Measurements from ENCODE around the gene LIAS. TPM values are rescaled to one million over a fixed set of nuclear protein-coding genes. Genes with fewer than 3 reads are reported as not detected.
A peak's percentile ranks its signal among the peaks of the same experiment; 100 is the strongest.

LIAS gene
- total RNA-seq, 4 donors from 2014 or later: 8.9 to 21.4 (median 19.0) TPM

DNA sequence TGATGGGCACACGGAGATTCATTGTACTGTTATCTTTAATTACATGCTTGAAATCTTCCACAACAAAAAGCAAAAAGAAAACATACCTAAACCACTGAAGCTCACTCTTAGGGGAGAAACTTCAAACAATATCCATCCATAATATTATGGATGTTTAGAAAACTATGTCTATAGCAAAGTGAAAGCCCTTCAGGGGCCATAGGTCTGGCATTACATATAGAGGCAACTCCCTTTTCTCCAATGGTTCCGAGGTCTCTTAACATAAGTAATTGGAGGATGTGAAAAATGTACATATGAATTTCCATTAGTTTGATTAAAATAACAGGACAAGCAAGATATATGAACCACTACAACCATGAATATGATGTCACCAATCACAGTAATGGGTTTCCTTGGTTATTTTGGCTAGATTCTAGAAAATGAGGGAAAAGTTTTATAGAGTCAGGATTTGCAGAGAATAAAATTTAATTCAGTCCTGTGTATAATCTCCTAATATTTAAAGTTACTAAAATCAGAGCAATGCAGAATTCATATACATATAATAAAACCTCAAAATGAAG, 57.6 kb downstream of the LIAS start:
- H3K27ac ChIP-seq: no peak overlapping the region
- 86% methylated on average over 2 of the region's 2 CpGs for WGBS
- no peak for DNase-seq (ENCODE audit: low spot score in 2 of 2)
- peaks cover 32% of the 10 kb centered on the region for H3K36me3 ChIP-seq
- TF ChIP-seq POLR2AphosphoS5 (IDR thresholded peaks at IDR 0.05): no peak
- TF ChIP-seq, protein P1, sequence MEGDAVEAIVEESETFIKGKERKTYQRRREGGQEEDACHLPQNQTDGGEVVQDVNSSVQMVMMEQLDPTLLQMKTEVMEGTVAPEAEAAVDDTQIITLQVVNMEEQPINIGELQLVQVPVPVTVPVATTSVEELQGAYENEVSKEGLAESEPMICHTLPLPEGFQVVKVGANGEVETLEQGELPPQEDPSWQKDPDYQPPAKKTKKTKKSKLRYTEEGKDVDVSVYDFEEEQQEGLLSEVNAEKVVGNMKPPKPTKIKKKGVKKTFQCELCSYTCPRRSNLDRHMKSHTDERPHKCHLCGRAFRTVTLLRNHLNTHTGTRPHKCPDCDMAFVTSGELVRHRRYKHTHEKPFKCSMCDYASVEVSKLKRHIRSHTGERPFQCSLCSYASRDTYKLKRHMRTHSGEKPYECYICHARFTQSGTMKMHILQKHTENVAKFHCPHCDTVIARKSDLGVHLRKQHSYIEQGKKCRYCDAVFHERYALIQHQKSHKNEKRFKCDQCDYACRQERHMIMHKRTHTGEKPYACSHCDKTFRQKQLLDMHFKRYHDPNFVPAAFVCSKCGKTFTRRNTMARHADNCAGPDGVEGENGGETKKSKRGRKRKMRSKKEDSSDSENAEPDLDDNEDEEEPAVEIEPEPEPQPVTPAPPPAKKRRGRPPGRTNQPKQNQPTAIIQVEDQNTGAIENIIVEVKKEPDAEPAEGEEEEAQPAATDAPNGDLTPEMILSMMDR (IDR thresholded peaks at IDR 0.05): no peak
- TF ChIP-seq EP300 (IDR thresholded peaks at IDR 0.05): no peak
- TF ChIP-seq POLR2A (IDR thresholded peaks at IDR 0.05): no peak
- peaks cover 2% of the 10 kb centered on the region for H3K4me1 ChIP-seq
- no peaks in the 10 kb centered on the region for H3K27me3 ChIP-seq
- no peak overlapping the region for H3K4me3 ChIP-seq
- no peaks in the 10 kb centered on the region for H3K9me3 ChIP-seq

DNA sequence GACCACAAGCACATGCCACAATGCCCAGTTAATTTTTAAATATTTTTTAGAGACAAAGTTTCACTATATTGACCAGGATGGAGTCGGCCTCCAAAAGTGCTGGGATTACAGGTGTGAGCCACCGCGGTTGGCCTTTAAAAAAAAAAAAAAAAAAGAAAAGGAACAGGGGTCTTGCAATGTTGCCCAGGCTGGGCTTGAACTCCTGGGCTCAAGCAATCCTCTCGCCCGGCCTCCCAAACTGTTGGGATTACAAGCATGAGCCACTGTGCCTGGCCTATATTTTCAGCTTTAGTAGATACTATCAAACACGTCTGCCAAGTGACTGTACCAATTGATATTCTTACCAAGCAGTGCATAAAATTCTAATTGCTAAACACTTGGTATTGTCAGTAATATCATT, 59.6 kb downstream of the LIAS start:
- 88% methylated on average over 6 of the region's 6 CpGs for WGBS
- Histone ChIP-seq H3K27ac (no peak overlapping the region), H3K27me3 (no peaks in the 10 kb centered on the region), H3K9me3 (no peaks in the 10 kb centered on the region), H3K4me3 (no peak overlapping the region), H3K4me1 (peaks cover 8% of the 10 kb centered on the region), H3K36me3 (peaks cover 17% of the 10 kb centered on the region)
- no peak for DNase-seq (ENCODE audit: low spot score in 2 of 2)
- TF ChIP-seq, protein P1 (IDR thresholded peaks at IDR 0.05): no peak
- TF ChIP-seq POLR2AphosphoS5 (IDR thresholded peaks at IDR 0.05) (no peak), POLR2A (IDR thresholded peaks at IDR 0.05) (no peak), EP300 (IDR thresholded peaks at IDR 0.05) (no peak)

DNA sequence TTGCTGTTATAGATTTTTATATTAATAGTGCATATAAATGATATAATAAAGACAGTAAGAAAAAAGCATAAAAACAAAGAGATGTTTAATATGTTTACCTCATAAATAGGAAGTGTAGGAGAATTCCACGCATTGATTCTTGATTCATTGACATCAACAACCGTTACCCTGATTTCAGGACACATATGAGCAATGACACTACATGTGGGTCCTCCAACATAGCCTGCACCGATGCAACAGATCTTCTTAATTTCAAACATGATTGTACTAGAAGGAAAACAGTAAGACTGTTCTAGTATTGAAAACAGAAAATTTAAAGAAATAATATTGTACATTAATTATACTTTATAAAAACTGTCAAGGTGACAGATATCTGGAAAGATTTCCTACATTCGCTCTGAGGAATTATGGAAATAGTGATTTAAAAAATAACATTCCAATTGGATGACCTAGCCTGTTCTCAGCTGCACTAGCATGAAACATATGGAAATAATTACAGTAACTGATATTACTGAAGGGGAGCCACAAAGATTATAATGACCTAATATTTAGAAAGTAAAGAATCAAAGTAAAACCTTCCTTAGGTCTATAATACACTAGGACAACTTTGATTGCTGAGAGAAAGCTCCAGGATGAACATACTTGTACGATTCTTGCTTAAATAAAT, 62.5 kb downstream of the LIAS start:
- Histone ChIP-seq H3K27me3 (no peaks in the 10 kb centered on the region), H3K9me3 (no peaks in the 10 kb centered on the region), H3K4me3 (no peak overlapping the region), H3K4me1 (peaks cover 16% of the 10 kb centered on the region), H3K27ac (peak overlapping the region; percentile 69), H3K36me3 (peaks cover 16% of the 10 kb centered on the region)
- TF ChIP-seq POLR2A (IDR thresholded peaks at IDR 0.05) (no peak), POLR2AphosphoS5 (IDR thresholded peaks at IDR 0.05) (no peak), EP300 (IDR thresholded peaks at IDR 0.05) (no peak)
- TF ChIP-seq, protein P1 (IDR thresholded peaks at IDR 0.05): no peak
- WGBS: 58% methylated on average over 5 of the region's 5 CpGs
- DNase-seq (ENCODE audit: low spot score in 2 of 2): no peak

DNA sequence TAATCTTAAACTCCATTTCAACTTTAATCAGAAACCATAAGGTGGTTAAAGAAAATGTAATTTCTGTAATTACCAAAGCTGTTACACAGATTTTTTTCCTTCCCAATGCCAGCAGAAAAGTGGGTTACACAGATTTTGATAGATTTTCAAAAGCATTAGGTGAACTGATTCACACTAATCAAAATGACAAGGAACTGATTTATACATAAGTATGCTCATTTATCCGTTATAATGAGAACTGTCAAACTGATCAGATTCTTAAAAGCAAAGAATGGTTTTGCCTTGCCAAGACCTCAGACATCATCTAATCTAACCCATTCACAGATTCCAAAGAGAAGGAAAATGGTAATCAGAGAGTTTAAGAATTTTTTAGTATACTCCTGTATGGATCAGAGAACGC, 63.2 kb downstream of the LIAS start:
- no peaks in the 10 kb centered on the region for H3K27me3 ChIP-seq
- no peak for DNase-seq (ENCODE audit: low spot score in 2 of 2)
- TF ChIP-seq, protein P1 (IDR thresholded peaks at IDR 0.05): no peak
- TF ChIP-seq POLR2A (IDR thresholded peaks at IDR 0.05) (no peak), POLR2AphosphoS5 (IDR thresholded peaks at IDR 0.05) (no peak), EP300 (IDR thresholded peaks at IDR 0.05) (no peak)
- peaks cover 16% of the 10 kb centered on the region for H3K36me3 ChIP-seq
- peak overlapping the region; percentile 69 for H3K27ac ChIP-seq
- H3K4me3 ChIP-seq: no peak overlapping the region
- 26% methylated on average over 2 of the region's 2 CpGs for WGBS
- H3K9me3 ChIP-seq: no peaks in the 10 kb centered on the region
- H3K4me1 ChIP-seq: peaks cover 20% of the 10 kb centered on the region

DNA sequence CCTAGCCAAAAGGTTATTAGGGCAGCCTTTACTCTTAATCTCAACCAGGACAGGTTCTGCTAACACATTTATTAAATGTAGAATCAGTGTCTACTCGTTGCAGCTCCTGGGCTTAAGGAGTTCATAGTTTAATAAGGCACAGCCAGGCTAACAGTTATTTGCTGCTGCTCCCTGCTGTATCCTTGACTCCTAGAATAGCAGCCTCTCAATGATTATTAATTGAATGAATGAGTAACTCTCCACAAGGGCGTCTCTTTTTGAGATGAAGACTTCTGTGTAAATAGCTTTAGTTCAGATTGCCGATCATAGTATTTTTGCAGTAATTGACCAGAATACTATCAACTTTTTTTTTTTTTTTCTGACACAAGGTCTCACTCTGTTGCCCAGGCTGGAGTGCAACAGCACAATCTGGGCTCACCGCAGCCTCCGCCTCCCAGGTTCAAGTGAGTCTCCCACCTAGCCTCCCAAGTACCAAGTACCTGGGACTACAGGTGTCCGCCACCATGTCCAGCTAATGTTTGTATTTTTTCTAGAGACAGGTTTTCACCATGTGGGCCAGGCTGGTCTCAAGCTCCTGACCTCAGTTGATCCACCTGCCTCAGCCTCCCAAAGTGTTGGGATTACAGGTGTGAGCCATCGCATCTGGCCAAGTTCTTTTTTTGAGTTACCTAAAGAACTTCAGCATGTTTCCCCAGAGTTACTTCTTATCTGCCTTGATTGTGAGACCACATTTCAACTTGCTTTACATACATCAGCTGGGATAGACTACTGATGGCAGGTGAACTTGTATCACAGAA, 65.5 kb downstream of the LIAS start:
- DNase-seq (ENCODE audit: low spot score in 2 of 2): no peak
- Histone ChIP-seq H3K27ac (no peak overlapping the region), H3K27me3 (no peaks in the 10 kb centered on the region), H3K9me3 (no peaks in the 10 kb centered on the region), H3K36me3 (no peaks in the 10 kb centered on the region), H3K4me3 (no peak overlapping the region), H3K4me1 (peaks cover 31% of the 10 kb centered on the region)
- TF ChIP-seq POLR2A (IDR thresholded peaks at IDR 0.05) (no peak), EP300 (IDR thresholded peaks at IDR 0.05) (no peak), POLR2AphosphoS5 (IDR thresholded peaks at IDR 0.05) (no peak)
- TF ChIP-seq, protein P1 (IDR thresholded peaks at IDR 0.05): no peak
- WGBS: 91% methylated on average over 7 of the region's 7 CpGs

Data from suprapubic skin (tissue), 4 donors.